Activated CD4-positive, CD25-positive, alpha-beta regulatory T cell treated with anti-CD3 and anti-CD28 coated beads, Interleukin-2, amount 50 U/mL, for 72 hours (primary cell): Measurements from ENCODE around the gene MAX.

ENCODE experiments used
- DNase-seq: peaks from one replicate; pipeline ENCODE4 v3.0.0; 2021

Gene MAX

DNA sequence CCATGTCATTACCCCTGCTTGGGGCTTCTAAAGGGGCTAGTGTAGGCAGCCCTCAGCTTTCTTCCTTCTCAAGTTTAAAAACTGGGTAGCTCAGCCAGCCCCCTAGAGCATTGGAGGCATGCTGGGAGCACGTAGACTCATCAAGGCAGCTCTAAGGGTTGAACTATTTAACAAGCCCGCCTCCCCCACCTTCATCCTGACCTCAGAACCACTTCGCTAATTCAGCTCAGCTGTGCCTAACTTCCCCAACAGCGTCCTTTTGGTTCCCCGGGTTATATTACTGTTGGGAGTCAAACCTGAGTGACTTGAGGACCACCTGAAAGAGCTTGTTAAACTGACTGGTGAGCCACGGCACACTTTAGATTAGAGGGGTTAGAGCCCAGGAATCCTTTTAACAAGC lies 30.1 kb downstream of the MAX start:
- DNase-seq, result no peak

DNA sequence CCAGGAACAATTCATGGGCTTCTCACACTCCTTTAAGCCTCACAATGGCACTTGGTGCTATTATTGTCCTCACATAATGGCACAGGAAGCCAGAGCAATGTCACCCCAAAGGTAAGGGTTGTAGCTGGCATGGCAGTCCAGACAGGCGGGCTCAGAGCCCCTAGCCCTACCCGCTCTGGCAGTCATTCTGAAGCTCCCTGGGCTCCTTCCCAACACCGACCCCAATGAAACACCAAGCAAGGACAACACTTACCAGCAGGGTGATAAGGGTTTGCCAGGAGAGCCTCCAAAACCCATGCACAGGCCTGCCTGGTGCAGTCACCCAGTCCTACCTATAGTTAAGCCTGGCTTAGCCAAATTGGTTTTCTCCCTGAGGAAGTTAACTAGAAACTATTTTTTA lies 30.8 kb downstream of the MAX start:
- no peak for DNase-seq

DNA sequence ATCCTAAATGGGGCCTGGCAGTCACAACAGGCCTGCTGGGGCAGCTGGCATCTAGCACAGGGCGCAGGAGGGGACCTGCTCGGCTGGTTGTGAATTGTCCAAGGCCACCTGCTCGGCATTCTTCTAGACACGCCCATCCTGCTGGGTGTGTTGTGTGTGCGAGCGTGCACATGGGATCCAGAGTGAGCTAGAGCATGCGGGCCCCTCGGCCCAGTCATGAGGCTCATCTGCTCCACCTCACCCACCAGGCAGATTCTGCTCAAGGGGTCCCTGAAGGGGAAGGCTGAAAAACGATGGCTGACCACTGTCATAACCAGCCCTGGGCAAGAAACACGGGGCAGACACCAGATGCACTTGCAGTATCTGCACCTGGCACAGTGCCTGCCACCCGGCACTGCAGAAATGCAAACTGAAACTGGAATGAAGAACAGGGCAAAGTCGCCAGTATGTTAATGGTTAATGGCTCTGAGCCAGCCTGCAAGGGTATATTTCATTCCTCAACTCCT lies 31.8 kb downstream of the MAX start:
- no peak for DNase-seq

DNA sequence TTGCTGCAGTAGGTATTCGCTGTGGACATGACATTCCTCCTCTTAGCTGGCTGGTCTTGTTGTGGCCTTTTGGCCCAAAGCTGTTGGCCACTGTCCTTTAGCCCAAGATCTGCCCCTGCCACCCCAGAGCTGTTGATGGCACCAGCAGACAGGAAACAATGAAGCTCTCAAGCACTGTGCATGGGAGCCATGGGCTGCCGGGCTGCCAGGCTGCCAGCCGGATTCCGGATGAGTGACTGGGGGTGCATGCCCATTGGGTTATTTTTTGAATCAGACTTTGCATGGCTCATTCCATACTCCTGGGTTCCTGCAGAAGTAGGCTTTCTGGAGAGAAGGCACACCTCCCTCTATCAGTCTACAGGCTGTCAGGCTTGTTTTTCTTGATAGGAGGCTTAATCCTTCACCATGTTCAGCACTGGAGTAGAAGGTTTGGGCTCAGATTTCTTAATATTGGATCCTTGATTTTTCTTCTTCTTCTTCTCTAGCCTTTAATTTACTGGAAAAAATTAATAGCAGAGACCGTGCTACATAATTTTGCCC lies 32.4 kb downstream of the MAX start:
- no peak for DNase-seq

DNA sequence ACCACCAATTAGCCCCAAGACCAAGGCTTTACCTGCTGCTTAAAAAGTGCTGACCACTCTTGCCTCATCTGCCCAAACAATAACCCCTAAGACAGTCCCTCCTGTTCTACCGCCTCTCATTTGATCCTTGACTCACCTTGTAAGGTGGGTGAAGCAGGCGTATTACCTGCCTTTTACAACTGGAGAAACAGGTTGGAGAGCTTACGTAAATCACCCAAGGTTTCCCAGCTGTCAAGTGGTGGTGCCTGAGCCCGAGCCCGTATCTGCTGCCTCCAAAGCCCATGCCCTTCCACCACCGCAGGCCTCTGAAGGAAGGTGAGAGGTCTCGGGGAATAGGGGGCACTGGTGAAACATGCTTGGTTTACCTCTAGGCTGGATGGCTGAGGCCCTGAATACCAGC lies 36.6 kb downstream of the MAX start:
- no peak for DNase-seq

DNA sequence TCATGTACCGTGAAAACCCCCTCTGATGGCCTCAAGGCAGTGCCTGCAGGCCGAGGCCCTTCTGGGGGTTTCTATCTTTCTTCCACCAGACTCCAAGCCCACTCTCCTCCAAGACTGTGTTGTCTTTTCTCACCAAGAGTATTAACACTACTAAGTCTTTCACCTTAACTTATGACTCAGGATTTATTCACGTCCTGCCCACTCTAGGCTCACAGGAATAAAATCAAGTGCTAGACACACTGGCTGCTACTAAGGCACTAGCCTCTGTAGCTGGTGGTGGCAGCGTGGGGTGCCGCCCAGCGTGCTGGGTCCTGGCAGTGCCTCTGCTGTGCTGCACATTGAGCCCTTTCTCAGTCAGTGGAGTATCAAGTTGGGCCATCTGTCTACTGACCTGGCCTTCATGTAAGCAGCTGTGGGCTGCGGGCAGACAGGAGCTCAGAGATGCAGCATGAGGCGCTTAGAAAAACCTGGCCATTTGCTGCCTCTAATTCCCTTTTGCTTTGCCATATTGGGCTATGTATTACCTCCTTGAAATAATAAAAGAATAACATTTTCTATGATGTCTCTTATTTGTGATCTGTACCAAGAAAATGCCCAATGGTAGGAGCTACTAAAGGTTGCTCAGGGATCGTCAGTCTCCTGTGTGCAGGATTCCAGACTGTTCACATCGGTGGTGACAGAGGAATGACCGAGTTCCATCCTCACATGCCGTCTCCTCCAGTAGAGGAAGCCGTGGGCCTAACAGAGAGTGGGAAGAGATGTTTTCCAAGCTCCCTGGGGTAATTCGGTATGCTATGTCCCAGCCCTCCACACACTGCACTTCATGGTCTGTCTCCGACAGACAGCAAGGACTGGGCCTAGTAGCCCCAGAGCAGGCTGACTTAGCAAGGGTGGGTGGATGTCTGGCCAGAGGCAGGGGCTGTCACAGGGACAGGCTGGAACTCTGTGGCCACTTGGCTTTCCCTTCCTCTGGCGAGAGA lies 39.9 kb downstream of the MAX start:
- DNase-seq, result no peak

DNA sequence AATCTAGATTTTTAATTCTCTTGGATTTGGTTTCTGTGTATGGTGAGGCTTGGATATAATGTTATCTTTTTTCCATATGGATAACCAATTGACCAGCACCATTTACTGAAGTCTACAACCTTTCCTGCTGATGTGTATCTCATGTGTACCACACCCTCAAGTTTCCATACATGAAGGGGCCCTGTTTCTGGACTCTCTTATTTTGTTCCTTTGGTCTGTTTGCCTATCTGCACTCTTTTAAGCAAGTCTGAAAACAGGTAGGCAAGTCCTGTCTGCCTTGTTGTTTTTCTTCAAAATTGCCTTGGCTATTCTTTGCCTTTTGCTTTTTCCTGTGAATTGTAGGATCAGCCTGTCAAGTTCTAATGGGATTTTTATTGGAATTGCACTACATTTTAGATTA lies 44.6 kb downstream of the MAX start:
- DNase-seq, result no peak

DNA sequence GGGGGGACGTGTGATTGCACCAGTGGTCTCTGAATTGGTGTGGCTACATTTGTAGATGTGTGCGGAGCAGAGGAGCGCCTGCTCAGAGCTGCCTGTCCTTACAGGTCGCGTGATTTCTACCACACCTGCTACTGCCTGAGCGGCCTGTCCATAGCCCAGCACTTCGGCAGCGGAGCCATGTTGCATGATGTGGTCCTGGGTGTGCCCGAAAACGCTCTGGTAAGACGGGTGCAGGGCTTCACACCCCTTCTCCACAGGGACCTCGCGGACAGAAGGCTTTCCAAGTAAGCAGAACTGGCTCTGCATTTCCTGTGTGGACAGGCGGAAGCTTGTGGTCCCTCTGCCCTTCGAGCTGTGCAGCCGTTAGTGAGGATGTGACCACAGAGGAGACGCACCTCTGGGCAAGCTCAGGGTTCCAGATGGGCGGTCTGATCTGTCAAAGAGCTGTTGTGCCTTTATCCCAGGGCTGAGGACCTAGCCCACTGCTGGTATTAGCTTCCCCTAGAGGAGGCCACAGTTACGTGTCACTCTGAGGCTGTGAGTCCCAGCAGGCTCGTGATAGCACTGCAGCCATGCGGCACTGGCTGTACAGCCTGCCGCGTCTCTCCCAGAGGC lies 47.7 kb downstream of the MAX start:
- no peak for DNase-seq

DNA sequence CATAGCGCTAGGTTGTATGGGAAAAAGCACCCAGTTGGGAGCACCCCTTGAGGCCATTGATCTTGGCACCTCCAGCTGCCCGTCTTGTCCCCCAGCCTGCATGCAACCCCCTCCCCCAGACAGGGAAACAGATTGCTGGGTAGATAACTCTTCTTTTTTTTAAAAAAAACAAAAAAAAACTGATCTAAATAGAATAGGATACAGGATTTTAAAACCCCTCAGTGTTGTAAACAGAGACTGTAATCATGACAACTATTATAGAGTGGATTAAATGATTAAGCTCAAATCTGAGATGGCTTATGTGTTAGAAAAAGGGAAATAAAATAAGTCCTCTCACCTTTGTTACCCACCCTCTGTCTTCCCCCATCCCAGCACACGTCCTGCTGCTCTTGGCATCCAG lies 48.9 kb downstream of the MAX start:
- no peak for DNase-seq

DNA sequence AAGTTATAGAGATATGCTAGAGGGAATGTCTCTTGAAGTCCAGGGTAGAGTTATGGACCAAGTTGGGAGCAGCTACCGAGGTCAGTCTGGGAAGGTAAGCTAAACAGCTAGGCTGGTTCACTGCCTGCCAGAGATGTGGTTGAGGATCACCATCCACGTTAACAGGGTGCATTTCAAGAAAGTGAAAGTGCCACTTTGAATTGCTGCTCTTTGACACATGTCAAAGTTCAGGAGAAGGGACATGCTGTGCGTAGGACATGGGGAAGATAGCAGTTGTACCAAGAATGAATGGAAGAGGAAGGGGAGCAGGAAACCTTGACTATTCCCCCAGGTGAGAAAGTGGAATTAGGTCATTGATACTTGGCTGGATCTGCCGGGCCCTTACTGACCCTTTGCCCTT lies 49.5 kb downstream of the MAX start:
- no peak for DNase-seq

DNA sequence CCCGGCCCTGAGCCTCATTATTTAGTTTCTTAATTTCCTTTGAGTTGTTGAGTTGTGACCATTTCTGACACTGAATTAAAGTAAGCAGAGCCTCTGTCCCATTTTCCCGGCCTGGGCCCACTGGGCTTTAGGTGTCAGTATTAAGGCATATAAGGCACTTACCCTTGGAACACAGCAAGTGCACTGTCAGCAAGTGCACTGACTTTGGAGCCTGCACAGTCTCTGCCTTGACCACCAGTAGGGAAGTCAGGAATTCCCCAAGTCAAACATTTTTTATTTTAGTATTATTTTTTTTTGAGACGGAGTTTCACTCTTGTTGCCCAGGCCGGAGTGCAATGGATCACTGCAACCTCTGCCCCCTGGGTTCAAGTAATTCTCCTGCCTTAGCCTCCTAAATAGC lies 56.6 kb downstream of the MAX start:
- DNase-seq, result no peak

DNA sequence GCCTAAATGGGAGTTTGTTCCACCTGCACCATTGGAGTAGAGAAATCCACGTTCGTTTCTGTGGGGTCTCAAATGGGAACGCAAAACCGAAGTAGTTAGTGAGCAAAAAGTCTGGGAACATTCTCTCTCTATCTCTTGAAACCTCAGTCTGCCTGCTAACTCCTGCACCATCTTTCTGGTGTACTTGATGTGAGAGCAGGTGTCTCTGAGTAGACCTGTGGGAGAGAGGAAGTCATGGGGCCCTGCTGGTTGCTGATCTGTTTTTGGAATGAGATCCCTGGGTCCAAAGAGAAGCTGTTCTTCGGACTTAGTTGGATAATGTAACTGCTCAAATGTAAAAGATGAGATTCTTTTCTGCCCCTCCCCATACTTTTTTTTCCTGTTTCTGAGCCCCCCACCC lies 57.3 kb downstream of the MAX start:
- DNase-seq, result no peak

DNA sequence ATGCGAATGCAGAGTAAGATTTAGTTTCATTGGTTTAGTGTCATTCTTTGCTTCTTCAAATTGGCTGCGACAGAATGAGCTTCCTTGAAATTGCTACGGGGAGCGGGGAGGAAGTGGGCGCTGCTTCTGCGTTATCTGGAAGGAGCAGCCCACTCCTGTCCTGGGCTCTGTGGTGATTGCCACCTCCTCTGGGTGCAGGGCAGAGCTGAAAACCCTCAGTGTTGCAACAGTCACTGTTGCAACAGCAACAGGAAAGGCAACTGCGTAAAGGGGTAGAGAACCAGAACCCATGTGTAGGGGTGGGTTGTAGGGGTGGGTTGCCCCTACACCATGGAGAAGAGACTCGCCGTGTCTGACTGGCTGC lies 57.7 kb downstream of the MAX start:
- no peak for DNase-seq

DNA sequence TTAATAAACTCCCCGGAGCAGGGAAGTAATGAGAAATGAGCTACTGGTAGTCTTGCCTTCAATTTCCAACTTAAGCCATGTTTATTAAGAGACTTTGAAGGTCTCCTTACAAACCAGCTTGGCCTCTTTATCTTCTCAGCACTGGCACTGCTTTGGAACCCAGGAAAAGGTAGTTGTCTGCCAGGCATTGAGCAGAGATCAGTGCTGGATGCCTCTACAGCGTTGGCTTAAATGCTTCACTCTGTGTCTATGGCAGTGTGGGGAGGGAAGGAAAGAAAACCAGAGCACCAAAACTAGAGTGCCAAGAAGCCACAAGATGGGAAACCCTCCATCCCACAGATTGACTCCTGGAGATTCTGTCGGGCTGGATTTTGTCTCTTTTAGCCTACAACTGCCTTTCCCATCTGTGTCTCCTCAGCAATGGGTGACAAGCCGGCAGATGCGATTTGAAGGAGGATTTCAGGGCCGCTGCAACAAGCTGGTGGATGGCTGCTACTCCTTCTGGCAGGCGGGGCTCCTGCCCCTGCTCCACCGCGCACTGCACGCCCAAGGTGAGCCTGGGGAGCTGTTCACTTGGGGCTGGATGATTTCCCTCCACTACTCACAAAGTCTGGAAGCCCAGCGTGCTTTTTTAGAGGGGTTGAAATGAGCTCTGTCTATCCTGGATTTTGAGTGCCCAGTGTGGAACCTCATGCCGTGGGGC lies 58.3 kb downstream of the MAX start:
- DNase-seq, result no peak

DNA sequence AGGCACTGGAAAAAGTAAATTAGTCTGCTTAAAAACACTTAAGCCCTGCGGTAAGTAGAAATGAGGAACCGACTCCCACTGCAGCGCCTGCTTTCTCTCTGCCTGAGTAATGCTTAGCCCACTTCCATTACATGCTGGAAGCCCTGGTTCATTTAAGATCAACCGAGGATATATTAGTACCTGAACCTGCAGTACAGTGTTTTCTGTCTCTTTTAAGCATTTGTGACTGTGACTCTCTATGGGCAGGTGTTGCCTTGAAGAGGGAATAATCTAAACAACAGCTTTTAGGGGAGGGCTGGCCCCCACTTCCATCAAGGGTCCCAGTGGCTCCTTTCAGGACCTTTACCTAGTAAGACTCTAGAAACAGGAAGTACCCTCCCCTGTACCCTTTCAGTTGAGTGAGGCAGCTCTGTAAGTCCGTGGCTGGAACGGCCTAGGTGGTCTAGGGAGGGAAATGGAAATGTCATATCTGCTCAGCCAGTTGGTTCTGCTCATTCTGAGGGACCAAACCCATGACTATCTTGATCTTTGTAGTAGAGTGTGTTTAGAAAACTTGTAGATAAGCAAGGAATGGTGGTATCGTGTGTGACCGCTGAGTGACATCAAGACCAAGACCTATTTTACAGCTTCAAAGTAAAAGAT lies 59.5 kb downstream of the MAX start:
- DNase-seq, result no peak

DNA sequence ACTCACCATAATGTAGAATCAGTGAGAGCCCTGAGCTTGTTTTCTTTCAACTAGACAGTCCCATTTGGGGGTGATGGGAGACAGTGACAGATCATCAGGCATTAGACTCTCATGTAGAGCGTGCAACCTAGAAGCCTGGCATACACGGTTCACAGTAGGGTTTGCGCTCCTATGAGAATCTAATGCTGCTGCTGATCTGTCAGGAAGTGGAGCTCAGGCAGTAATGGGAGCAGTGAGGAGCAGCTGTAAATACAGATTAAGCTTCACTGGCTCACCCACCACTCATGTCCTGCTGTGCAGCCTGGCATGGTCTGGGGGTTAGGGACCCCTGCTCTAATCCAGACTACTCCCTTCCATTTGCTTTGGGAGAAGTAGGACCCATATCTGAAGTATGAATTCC lies 60.0 kb downstream of the MAX start:
- no peak for DNase-seq

DNA sequence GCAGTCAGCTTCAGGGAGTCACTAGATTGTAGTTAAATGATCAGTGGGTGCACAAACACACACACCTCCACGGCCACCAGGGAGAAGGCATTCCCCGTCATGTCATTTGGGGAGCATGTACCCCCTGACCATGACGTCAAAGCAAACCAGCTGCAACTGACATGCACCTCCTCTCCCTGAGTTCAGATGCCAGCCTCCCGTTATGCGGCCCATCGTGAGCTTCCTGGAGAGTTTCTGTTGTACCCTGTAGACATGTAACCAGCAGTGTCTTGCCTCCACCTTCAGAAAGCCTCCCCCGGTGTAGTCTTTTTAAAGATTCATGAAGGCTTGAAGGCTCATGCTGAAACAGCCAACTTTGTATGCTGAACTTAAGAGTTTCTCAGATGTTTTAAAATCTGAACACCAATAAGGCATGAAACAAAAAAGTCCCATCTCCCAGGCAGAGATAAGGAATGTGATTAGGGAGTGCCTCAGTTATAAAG lies 60.8 kb downstream of the MAX start:
- DNase-seq, result no peak

DNA sequence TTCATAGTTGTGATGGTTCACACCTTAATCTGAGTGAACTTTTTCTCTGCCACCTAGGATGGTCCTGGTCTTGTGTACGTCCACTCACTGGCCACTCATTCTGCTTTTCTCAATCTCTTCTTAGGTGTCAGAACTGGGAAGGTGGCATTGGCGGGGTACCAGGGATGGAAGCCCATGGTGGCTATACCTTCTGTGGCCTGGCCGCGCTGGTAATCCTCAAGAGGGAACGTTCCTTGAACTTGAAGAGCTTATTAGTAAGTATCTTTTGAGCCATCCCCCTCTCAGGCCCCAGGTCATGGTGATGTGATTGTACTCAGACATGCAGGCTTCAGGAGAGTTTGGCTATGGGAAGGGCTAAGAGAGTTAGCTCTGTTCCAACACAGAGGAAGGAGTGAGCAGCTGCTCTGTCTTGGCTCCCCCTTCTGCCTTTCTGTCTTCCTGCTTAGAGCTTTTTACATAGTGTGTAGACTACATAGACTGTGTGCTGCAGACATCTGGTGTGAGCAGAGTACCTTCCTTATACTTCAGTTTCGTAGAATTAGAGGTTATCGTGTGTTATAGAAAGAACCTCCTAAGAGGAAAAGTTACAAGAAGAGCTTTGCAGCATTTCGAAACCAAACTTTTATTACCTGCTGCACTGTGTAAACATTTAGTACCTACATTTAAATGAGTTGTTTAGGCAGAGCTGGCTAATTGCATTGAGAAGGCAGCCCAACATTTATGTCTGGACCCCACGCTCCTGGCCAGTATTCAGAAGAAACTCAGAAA lies 61.5 kb downstream of the MAX start:
- DNase-seq, result no peak

DNA sequence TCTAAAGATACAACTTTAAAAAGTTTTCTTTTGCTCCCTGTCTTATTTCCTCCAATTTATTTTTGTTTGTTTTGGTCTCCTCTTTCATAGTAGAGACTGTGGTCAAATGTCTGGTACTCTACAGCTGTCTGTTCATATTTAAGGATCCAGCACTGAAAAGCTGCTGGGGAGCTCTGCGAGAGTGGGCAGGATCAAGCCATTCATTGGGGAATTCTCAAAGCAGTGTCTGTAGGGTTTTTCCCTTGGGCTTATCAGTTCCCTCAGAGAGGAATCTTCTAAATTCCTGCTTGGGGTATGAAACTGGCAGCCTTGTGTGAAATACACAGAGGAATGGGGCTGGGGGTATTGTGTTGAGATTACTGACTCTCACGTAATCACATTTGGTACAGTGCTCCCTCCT lies 63.4 kb downstream of the MAX start:
- DNase-seq, result no peak

DNA sequence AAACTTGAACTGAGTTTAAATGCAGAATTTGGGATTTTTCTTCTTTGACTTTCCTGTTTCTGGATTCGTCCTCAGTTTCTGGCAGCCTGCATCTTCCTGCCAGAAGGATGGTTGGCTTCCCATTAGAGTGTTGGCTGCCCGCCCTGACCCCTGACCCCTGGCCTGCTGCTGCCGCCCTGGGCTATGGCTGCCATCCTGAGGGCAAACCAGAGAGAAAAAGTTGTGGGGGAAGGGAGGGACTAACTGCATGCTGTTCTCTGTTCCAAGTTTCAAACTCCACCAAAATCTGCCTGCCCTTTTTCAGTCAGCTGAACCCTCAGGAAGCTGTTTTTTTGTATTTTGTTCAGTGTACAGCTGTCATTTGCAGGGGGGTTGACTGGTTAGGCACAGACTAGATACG lies 67.3 kb downstream of the MAX start:
- DNase-seq, result no peak

DNA sequence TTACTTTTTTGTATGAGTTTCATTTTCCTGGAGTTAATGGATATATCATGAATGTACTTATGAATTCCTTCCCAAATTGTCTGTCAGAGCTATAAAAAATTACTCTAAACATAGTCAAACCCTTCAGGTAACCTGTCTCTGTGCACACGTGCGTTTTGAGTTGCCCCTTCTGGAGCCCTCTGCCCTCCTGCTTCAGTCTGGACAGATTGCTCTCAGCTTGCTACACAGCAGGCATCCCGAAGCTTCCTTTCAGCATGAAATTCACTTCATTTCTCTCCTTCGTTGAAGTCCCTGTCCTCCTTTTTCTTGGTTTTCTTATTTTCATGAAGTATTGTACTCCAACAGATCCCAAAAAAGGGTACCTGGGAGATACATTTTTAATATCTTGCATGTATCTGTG lies 68.3 kb downstream of the MAX start:
- DNase-seq, result no peak

DNA sequence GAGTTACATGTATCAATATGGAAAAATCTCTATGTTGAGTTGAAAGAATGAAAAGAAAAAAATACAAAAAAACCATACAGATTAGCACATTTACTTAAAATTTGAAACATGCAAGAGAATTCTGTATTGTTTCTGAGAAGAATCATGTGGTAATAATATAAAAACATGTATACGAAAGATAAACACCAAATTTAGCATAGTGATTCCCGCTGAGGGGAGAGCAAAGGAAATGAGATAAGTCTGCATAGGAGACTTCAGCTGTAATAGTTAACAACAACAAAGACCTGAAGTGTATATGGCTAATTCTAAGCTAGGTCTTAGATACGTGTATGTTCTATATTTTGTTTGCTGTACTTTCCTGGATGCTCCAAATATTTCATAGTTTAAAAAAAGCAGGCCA lies 69.1 kb downstream of the MAX start:
- DNase-seq, result no peak
